OCI-LY1 (cell line): ENCODE results near the gene ZNF316.

Experiments
- H2AFZ ChIP-seq: fragments of 200-600 bp; sonication (generic), shearing (Covaris generic); 2 replicates; pipeline ENCODE4 v1.6.0; 2014; ENCODE audit warnings: antibody characterized with exemption, mild to moderate bottlenecking, low read length
- H3F3A ChIP-seq: fragments of 200-600 bp; sonication (generic), shearing (Covaris generic); 2 replicates; pipeline ENCODE4 v1.6.0; 2014; ENCODE audit warnings: mild to moderate bottlenecking, antibody characterized with exemption, low read length, moderate library complexity; ENCODE audit not compliant: insufficient read depth
- H3K27ac ChIP-seq: fragments of 200-600 bp; sonication (generic); 2 replicates; pipeline ENCODE4 v1.5.1; 2014; ENCODE audit warnings: low read length, mixed run types, mild to moderate bottlenecking, low read depth; ENCODE audit not compliant: poor library complexity, severe bottlenecking
- H3K27me3 ChIP-seq: fragments of 200-600 bp; sonication (generic); 2 replicates; pipeline ENCODE4 v1.6.0; 2014; ENCODE audit warnings: antibody characterized with exemption, mild to moderate bottlenecking, low read length, moderate library complexity; ENCODE audit not compliant: insufficient read depth
- H3K36me3 ChIP-seq: fragments of 200-600 bp; sonication (generic); 2 replicates; pipeline ENCODE4 v1.6.1; 2014; ENCODE audit warnings: mild to moderate bottlenecking, antibody characterized with exemption, low read length, moderate library complexity, mixed read lengths; ENCODE audit not compliant: insufficient read depth
- H3K4me1 ChIP-seq: fragments of 200-600 bp; sonication (generic); 2 replicates; pipeline ENCODE4 v1.5.1; 2014; ENCODE audit warnings: mild to moderate bottlenecking, low read length, moderate library complexity; ENCODE audit not compliant: insufficient read depth, severe bottlenecking
- H3K4me2 ChIP-seq: fragments of 200-600 bp; sonication (generic), shearing (Covaris generic); 2 replicates; pipeline ENCODE4 v1.6.1; 2014; ENCODE audit warnings: low read length
- H3K4me3 ChIP-seq: fragments of 200-600 bp; sonication (generic); 2 replicates; pipeline ENCODE4 v1.5.1; 2014; ENCODE audit warnings: low read length, low read depth, mild to moderate bottlenecking, mixed read lengths; ENCODE audit not compliant: poor library complexity, severe bottlenecking
- H3K79me2 ChIP-seq: fragments of 200-600 bp; shearing (Covaris generic); 2 replicates; pipeline ENCODE4 v1.6.1; 2016; ENCODE audit warnings: mixed run types, low read length, mixed read lengths; ENCODE audit not compliant: insufficient read depth
- H3K9ac ChIP-seq: fragments of 200-600 bp; sonication (generic), shearing (Covaris generic); 2 replicates; pipeline ENCODE4 v1.6.1; 2014; ENCODE audit warnings: mild to moderate bottlenecking, low read length, mixed read lengths
- H3K9me2 ChIP-seq: fragments of 200-600 bp; sonication (generic), shearing (Covaris generic); 2 replicates; pipeline ENCODE4 v1.6.1; 2014; ENCODE audit warnings: low read depth, mild to moderate bottlenecking, low read length, mixed read lengths
- H3K9me3 ChIP-seq: fragments of 200-600 bp; shearing (Covaris generic); 2 replicates; pipeline ENCODE4 v1.6.1; 2014; ENCODE audit warnings: low read length, mixed read lengths
- H4K20me1 ChIP-seq: fragments of 200-600 bp; sonication (generic), shearing (Covaris generic); 2 replicates; pipeline ENCODE4 v1.6.0; 2016; ENCODE audit warnings: mild to moderate bottlenecking, low read length; ENCODE audit not compliant: insufficient read depth
- EZH2 ChIP-seq: fragments of 200-600 bp; sonication (generic), shearing (Covaris generic); IDR thresholded peaks from 2 replicates; pipeline ENCODE4 v1.8.0; 2017; ENCODE audit warnings: borderline replicate concordance, mixed run types, mild to moderate bottlenecking, antibody characterized with exemption, low read length, moderate library complexity, mixed read lengths
- TF ChIP-seq, protein P1 (sequence below): fragments of 200-600 bp; sonication (generic), shearing (Covaris generic); IDR thresholded peaks from 2 replicates; pipeline ENCODE4 v1.5.1; 2017; ENCODE audit warnings: mild to moderate bottlenecking, antibody characterized with exemption, low read length, moderate library complexity, mixed read lengths

ZNF316 gene

DNA sequence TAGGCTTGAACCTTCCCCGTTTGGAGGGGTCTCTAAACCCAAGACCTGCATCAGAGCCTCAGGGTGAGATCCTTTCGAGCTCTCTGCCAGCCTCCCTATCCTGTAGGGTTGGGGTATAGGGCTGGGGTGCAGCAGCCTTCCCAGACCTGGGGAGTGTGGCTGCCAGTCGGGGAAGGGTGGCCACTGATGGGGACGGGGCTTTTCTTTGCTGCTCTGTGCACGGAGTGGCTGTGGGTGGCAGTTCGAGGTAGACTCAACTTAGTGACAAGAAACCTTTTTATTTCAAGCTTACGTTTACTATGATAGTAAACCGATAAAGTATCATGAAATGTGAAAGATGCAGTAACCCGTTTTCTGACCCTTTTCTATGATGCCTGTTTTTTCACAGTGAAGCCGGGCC is 13.0 kb downstream of the ZNF316 start:
- Histone ChIP-seq H3K36me3 (peaks cover 85% of the 10 kb centered on the region), H3K27me3 (no peaks in the 10 kb centered on the region), H3K9me2 (no peaks in the 10 kb centered on the region), H4K20me1 (no peaks in the 10 kb centered on the region), H3K79me2 (no peaks in the 10 kb centered on the region), H2AFZ (no peak overlapping the region), H3F3A (no peaks in the 10 kb centered on the region), H3K4me2 (no peak overlapping the region), H3K4me3 (no peak overlapping the region), H3K9me3 (0 out of 2 replicates have a peak, but pooled peaks cover 4% of the 10 kb centered on the region), H3K9ac (no peak overlapping the region), H3K4me1 (no peaks in the 10 kb centered on the region), H3K27ac (no peak overlapping the region)
- no peak for TF ChIP-seq EZH2
- TF ChIP-seq, protein P1, sequence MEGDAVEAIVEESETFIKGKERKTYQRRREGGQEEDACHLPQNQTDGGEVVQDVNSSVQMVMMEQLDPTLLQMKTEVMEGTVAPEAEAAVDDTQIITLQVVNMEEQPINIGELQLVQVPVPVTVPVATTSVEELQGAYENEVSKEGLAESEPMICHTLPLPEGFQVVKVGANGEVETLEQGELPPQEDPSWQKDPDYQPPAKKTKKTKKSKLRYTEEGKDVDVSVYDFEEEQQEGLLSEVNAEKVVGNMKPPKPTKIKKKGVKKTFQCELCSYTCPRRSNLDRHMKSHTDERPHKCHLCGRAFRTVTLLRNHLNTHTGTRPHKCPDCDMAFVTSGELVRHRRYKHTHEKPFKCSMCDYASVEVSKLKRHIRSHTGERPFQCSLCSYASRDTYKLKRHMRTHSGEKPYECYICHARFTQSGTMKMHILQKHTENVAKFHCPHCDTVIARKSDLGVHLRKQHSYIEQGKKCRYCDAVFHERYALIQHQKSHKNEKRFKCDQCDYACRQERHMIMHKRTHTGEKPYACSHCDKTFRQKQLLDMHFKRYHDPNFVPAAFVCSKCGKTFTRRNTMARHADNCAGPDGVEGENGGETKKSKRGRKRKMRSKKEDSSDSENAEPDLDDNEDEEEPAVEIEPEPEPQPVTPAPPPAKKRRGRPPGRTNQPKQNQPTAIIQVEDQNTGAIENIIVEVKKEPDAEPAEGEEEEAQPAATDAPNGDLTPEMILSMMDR: no peak

DNA sequence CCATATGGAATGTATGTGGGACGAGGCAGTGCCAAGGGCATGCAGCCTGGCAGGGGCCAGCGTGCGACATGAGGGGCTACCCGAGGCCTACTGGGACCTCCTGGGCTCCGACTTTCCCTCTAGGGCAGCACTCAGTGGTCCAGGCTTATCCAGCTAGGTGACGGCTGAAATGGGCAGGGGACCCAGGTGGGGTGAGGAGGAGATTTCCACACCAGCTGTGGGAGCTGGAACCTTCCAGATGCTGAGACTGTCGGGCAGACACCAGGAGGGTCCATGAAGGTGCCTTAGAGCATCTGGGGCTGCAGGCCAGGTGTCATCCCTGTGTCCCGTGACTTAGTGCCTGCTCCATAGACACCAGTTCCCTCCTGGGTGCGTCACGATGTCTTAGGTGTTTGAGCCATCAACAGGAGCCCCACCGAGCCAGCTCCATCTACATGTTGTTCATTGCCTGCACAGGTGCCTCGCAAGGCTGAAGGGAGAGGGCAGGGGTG is 13.4 kb downstream of the ZNF316 start:
- Histone ChIP-seq H3K9me3 (0 out of 2 replicates have a peak, but pooled peaks cover 4% of the 10 kb centered on the region), H3K9ac (no peak overlapping the region), H3K4me1 (no peaks in the 10 kb centered on the region), H3K27ac (no peak overlapping the region), H3K79me2 (no peaks in the 10 kb centered on the region), H3K4me3 (no peak overlapping the region), H3K4me2 (no peak overlapping the region), H3K27me3 (no peaks in the 10 kb centered on the region), H4K20me1 (no peaks in the 10 kb centered on the region), H3K9me2 (no peaks in the 10 kb centered on the region), H3F3A (no peaks in the 10 kb centered on the region), H2AFZ (no peak overlapping the region), H3K36me3 (peaks cover 88% of the 10 kb centered on the region)
- no peak for TF ChIP-seq EZH2
- TF ChIP-seq, protein P1: no peak

- no peaks in the 10 kb centered on the region for H3K79me2 ChIP-seq
- H3F3A ChIP-seq: no peaks in the 10 kb centered on the region
- TF ChIP-seq, protein P1: no peak
- no peak for TF ChIP-seq EZH2
- H3K27ac ChIP-seq: no peak overlapping the region
- no peak overlapping the region for H3K4me3 ChIP-seq
- 0 out of 2 replicates have a peak, but pooled peaks cover 4% of the 10 kb centered on the region for H3K9me3 ChIP-seq
- no peaks in the 10 kb centered on the region for H3K4me1 ChIP-seq
- H3K36me3 ChIP-seq: peaks cover 77% of the 10 kb centered on the region
- no peak overlapping the region for H2AFZ ChIP-seq
- no peaks in the 10 kb centered on the region for H4K20me1 ChIP-seq
- no peak overlapping the region for H3K4me2 ChIP-seq
- H3K9me2 ChIP-seq: no peaks in the 10 kb centered on the region
- H3K9ac ChIP-seq: no peak overlapping the region
- H3K27me3 ChIP-seq: no peaks in the 10 kb centered on the region
These were observed 14.8 kb downstream of the ZNF316 start for GRCh38 chr7:6651851-6652445.
